Dedifferentiated amniotic fluid mesenchymal stem cell (primary cell): ENCODE measurements around the gene TRAFD1.
"Not testable (repeated sequence)": the region's sequence is repeated elsewhere in the genome, so short reads cannot be mapped to it uniquely, and the experiment has no call there.

ENCODE experiments used
- DNase-seq: peaks from one replicate; pipeline ENCODE4 v3.0.0-alpha.2; 2016; ENCODE audit errors: extremely low spot score

TRAFD1 gene, protein sequence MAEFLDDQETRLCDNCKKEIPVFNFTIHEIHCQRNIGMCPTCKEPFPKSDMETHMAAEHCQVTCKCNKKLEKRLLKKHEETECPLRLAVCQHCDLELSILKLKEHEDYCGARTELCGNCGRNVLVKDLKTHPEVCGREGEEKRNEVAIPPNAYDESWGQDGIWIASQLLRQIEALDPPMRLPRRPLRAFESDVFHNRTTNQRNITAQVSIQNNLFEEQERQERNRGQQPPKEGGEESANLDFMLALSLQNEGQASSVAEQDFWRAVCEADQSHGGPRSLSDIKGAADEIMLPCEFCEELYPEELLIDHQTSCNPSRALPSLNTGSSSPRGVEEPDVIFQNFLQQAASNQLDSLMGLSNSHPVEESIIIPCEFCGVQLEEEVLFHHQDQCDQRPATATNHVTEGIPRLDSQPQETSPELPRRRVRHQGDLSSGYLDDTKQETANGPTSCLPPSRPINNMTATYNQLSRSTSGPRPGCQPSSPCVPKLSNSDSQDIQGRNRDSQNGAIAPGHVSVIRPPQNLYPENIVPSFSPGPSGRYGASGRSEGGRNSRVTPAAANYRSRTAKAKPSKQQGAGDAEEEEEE

GRCh38 chr12:112125250-112125999, at the start of gene TRAFD1:
Gene TRAFD1 (plus strand): TSS chr12:112125560. CDS start chr12:112130523, 4,963 bp downstream.
- peak; percentile 97 for DNase-seq

- no peak for DNase-seq
These were observed 38.1 kb upstream of the TRAFD1 start for GRCh38 chr12:112087055-112087850.

- DNase-seq: no peak
These were observed 37.5 kb upstream of the TRAFD1 start for GRCh38 chr12:112087851-112088250.

- no peak for DNase-seq
These were observed 33.8 kb upstream of the TRAFD1 start for GRCh38 chr12:112091563-112091962.

DNA sequence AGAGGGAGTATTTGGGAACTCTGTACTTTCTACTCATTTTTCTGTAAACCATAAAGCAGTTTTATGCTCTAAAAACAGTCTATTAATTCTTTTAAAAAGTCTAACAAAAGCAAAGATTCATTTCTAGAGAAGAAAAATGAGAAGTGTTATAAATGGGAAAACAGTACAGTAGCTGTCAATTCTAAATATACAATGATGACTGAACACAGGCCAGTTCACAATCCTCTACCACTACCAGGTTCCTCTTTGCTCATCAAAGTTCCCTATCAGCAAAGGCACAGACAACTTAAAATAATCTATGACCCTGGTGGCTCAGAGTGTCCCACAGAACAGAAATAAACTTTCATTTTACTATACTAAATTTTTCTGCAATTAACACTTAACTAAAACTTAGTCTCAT, 29.3 kb upstream of the TRAFD1 start:
- DNase-seq: no peak

GRCh38 chr12:112096667-112097066, 28.7 kb upstream of the TRAFD1 start:
- DNase-seq: no peak

DNA sequence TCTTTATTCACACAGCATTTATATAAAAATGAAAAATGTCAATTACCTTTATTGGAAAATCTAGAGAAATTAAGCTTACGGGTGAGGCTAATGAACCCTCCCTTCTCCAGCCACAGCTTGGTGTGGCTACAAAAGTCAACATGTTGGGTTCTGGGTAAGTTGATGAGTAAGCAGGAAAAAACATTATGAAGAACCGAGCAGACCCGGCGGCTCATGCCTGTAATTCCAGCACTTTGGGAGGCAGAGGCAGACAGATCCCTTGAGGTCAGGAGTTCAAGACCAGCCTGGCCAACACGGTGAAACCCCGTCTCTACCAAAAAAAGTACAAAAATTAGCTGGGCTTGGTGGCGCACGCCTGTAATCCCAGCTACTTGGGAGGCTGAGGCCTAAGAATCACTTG, 27.7 kb upstream of the TRAFD1 start:
- DNase-seq: no peak

- DNase-seq: not testable (repeated sequence)
These were observed 24.9 kb upstream of the TRAFD1 start for GRCh38 chr12:112100500-112100899.

DNA sequence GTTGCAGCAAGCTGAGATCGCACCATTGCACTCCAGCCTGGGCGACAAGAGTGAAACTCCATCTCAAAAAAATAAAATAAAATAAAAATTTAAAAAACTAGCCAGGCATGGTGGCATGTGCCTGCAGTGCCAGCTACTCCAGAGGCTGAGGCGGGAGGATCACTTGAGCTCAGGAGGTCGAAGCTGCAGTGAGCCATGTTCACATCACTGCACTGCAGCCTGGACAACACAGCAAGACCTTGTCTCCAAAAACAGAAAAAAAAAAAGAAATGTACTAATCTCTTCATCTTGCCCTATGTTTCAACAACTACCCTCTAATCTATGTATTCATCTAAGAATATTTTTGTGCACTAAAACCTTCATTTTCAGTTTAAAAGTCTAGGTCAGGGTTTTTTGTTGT, 23.2 kb upstream of the TRAFD1 start:
- DNase-seq: no peak

DNA sequence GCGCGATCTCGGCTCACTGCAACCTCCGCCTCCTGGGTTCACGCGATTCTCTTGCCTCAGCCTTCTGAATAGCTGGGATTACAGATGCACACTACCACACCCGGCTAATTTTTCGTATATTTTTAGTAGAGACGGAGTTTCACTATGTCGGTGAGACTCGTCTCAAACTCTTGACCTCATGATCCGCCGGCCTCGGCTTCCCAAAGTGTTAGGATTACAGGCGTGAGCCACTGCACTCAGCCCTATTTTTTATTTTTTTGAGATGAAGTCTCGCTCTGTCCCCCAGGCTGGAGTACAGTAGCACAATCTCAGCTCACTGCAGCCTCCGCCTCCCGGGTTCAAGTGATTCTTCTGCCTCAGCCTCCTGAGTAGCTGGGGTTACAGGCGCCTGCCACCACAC, 22.6 kb upstream of the TRAFD1 start:
- not testable (repeated sequence) for DNase-seq

DNA sequence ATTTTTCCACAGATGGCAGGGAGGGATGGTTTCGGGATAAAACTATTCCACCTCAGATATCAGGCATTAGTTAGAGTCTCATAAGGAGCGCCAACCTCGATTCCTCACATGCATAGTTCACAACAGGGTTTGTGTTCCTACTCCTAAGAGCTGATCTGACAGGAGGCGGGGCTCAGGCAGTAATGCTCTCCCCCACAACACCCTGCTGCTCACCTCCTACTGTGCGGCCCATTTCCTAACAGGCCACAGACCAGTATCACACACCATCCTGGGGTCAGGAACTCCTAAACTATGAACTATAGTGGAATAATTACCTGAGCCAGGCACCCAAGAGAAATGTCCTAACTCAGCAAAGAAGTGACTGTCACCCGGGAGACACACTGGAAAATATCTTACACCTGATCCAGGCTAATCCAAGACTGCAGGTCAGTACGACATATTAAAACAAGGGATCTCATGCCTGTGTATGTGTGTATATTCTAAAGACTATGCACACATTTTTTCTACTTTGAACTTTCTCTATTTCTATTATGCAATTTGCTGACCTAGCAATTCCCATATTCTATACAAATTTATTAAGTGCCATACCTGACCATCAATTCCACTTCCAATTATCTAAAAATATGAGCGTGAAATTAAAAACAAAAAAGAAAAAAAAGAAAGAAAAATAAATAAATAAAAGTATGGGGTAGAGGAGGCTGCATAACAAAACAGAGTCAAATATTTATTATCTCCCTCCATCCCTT, 21.4 kb upstream of the TRAFD1 start:
- no peak for DNase-seq

DNA sequence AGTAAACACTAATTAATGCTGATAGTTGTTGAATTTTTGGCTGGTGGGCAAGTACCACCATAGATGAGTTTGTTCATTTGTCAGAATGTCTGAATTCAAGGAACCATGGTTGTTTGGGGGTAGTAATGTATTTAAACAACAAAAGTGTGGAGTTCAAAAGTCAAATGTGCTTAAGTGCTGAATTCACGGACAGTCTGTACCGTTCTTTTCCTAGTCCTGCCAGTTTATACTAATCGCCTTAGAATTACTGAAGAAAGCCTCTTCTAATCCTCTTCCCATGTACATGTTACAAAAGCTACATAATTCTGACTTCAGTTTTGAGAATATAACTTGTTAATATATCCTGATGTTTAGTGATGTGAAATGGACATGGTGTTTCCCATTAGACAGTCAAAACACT, 19.5 kb upstream of the TRAFD1 start:
- no peak for DNase-seq

- DNase-seq: no peak
These were observed 17.8 kb upstream of the TRAFD1 start for GRCh38 chr12:112107306-112108201.

DNA sequence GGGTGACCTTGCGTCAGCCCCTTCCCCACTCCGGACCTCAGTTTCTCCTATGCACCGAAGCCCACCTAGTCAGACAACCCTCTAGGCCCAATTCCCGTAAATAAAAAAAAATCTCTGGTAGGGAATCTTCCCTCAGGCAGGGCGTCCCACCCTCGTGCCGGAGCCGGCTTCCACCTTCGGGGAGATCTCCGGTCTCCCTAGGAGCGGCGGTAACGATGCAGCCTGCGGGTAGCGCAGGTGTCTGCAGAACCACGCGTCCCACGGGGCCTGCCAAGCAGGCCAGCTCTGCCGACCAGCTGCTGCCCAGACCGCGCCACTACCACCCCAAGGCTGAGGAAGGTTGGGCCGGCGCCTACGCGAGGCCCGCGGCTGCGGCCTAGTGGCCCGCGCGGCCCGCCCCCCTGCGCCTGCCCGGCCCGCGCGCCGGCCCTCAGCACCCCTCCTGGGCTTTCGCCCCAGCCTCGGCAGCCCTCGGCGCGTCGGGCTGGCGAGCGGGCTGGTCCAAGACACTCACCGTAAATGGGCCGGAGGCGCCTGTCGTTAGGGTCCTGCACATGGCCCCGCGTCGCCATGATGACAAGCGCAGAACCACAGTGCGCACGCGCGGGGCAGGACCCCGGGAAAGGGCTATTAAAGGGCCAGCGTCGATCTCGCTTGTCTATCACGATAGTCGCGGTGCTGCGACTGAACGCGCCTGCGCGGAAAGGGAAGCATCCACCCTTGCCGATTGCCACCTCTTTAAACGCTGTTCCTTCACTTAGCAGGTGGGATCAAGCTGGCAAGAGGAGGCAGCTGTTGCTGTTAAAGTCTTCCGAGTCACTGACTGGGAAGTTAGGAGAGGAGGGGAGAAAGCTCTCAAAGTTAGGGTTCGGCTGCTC, 16.9 kb upstream of the TRAFD1 start, which contains the start of gene NAA25:
NAA25 (minus strand) TSS at position 582 of the 878 bp plus-strand sequence; CDS start at position 572, 10 bp downstream.
- peak; percentile 90 for DNase-seq

- not testable (repeated sequence) for DNase-seq
These were observed 14.3 kb upstream of the TRAFD1 start for GRCh38 chr12:112110787-112111662.

DNA sequence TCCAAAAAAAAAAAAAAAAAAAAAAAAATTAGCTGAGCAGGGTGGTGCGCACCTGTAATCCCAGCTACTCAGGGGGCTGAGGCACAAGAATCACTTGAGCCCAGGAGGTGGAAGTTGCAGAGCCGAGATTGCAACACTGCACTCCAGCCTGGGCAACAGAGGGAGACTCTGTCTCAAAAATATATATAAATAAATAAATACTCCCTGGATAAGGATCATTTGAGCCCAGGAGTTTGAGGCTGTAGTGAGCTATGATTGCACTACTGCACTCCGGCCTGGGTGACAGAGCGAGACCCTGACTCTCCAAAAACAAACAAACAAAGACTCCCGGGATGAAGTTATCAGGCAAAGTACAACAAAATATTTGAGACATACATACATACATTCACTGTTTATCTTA, 13.4 kb upstream of the TRAFD1 start:
- DNase-seq: no peak

GRCh38 chr12:112112409-112113133, 12.8 kb upstream of the TRAFD1 start:
- DNase-seq: no peak
